OCI-LY7 (cell line): Measurements from ENCODE around the gene ADAMTS13. TPM values are rescaled to one million over a fixed set of nuclear protein-coding genes. Genes with fewer than 3 reads are reported as not detected.

ENCODE experiments used
- BruUV-seq: library from RNA; stranded (reverse); fragments of 400-500 nt; replicated peaks from 2 replicates; lab custom pipeline; 2021; lab: Mats Ljungman, UMichigan
- CTCF ChIA-PET: fragments of 300-600 bp; sonication (Branson Sonifier 250); formaldehyde crosslinking; loops from one replicate; lab custom pipeline; 2022; ENCODE audit warnings: antibody characterized with exemption; ENCODE audit not compliant: unreplicated experiment; lab: Charles Lee
- POLR2A ChIA-PET: fragments of 300-600 bp; sonication (Branson Sonifier 250); formaldehyde crosslinking; loops from one replicate; lab custom pipeline; 2022; ENCODE audit warnings: antibody characterized with exemption; lab: Charles Lee
- DNase-seq: peaks from one replicate; pipeline ENCODE4 v3.0.0-alpha.2; 2015; ENCODE audit warnings: low spot score
- H2AFZ ChIP-seq: fragments of 200-600 bp; sonication (generic), shearing (Covaris generic); 2 replicates; pipeline ENCODE4 v1.6.1; 2014; ENCODE audit warnings: mild to moderate bottlenecking, antibody characterized with exemption, low read length, moderate library complexity
- H3K27ac ChIP-seq: fragments of 200-600 bp; sonication (generic); 2 replicates; pipeline ENCODE4 v1.5.1; 2014; ENCODE audit warnings: mixed run types, low read depth, mild to moderate bottlenecking, moderate library complexity, low read length, inconsistent platforms; ENCODE audit not compliant: poor library complexity, severe bottlenecking
- H3K36me3 ChIP-seq: fragments of 200-600 bp; sonication (generic); 2 replicates; pipeline ENCODE4 v1.6.1; 2014; ENCODE audit warnings: mild to moderate bottlenecking, antibody characterized with exemption, low read length, moderate library complexity, mixed read lengths; ENCODE audit not compliant: insufficient read depth
- H3K4me1 ChIP-seq: fragments of 200-600 bp; sonication (generic); 2 replicates; pipeline ENCODE4 v1.5.1; 2014; ENCODE audit warnings: mild to moderate bottlenecking, low read length; ENCODE audit not compliant: insufficient read depth, poor library complexity, severe bottlenecking
- H3K4me2 ChIP-seq: fragments of 200-600 bp; sonication (generic); 2 replicates; pipeline ENCODE4 v1.6.1; 2014; ENCODE audit warnings: mild to moderate bottlenecking, low read length
- H3K4me3 ChIP-seq: fragments of 200-600 bp; sonication (generic); 2 replicates; pipeline ENCODE4 v1.5.1; 2014; ENCODE audit warnings: mild to moderate bottlenecking, low read depth, low read length; ENCODE audit not compliant: poor library complexity, severe bottlenecking
- H3K79me2 ChIP-seq: fragments of 200-600 bp; sonication (generic); 2 replicates; pipeline ENCODE4 v1.6.1; 2016; ENCODE audit warnings: low read depth, mild to moderate bottlenecking, low read length, moderate library complexity, mixed read lengths; ENCODE audit not compliant: insufficient read depth
- H3K9me2 ChIP-seq: fragments of 200-600 bp; sonication (generic); 2 replicates; pipeline ENCODE4 v1.6.1; 2016; ENCODE audit warnings: mild to moderate bottlenecking, low read length, mixed read lengths; ENCODE audit not compliant: insufficient read depth
- H3K9me3 ChIP-seq: fragments of 200-600 bp; sonication (generic); 2 replicates; pipeline ENCODE4 v1.6.1; 2014; ENCODE audit warnings: mild to moderate bottlenecking, mixed run types, low read length, mixed read lengths
- H4K20me1 ChIP-seq: fragments of 200-600 bp; sonication (generic); 2 replicates; pipeline ENCODE4 v1.6.1; 2014; ENCODE audit warnings: mild to moderate bottlenecking, antibody characterized with exemption, low read length, moderate library complexity, mixed read lengths; ENCODE audit not compliant: insufficient read depth
- EZH2phosphoT487 ChIP-seq: fragments of 200-600 bp; sonication (generic); IDR thresholded peaks from 2 replicates; pipeline ENCODE4 v1.6.1; 2018; ENCODE audit warnings: low read depth, borderline replicate concordance, mild to moderate bottlenecking, mixed run types, antibody characterized with exemption, low read length, moderate library complexity, mixed read lengths
- intact Hi-C: fragments of 100-400 bp; cut with micrococcal nuclease; formaldehyde crosslinking; loops from one replicate; pipeline ENCODE4 v1.10.0; 2022; ENCODE audit not compliant: unreplicated experiment
- total RNA-seq, 2 experiments: library from RNA; depleted of rRNA in 1 of 2; stranded (reverse); fragments of >200 nt in 1 of 2; shearing (Covaris generic) in 1 of 2; gene quantifications; 2 replicates each; pipeline ENCODE4 v1.2.3, GENCODE V29; 2014 to 2022
- TF ChIP-seq, protein P1 (sequence below): fragments of 200-600 bp; sonication (generic); conservative IDR thresholded peaks from 2 replicates; pipeline ENCODE4 v1.5.1; 2014; ENCODE audit warnings: mild to moderate bottlenecking, antibody characterized with exemption, low read length, moderate library complexity, mixed read lengths

The ADAMTS13 gene
- total RNA-seq, 2 experiments from 2014 or later = 6.2 to 18.1 TPM

- H3K9me3 ChIP-seq = no peaks in the 10 kb centered on the region
- DNase-seq = peak; percentile 47
- no peak overlapping the region for H3K4me2 ChIP-seq
- intact Hi-C loops = no loop called here
- no peaks in the 10 kb centered on the region for H3K9me2 ChIP-seq
- no TSS peak for BruUV-seq
- no peak for TF ChIP-seq EZH2phosphoT487
- TF ChIP-seq, protein P1, sequence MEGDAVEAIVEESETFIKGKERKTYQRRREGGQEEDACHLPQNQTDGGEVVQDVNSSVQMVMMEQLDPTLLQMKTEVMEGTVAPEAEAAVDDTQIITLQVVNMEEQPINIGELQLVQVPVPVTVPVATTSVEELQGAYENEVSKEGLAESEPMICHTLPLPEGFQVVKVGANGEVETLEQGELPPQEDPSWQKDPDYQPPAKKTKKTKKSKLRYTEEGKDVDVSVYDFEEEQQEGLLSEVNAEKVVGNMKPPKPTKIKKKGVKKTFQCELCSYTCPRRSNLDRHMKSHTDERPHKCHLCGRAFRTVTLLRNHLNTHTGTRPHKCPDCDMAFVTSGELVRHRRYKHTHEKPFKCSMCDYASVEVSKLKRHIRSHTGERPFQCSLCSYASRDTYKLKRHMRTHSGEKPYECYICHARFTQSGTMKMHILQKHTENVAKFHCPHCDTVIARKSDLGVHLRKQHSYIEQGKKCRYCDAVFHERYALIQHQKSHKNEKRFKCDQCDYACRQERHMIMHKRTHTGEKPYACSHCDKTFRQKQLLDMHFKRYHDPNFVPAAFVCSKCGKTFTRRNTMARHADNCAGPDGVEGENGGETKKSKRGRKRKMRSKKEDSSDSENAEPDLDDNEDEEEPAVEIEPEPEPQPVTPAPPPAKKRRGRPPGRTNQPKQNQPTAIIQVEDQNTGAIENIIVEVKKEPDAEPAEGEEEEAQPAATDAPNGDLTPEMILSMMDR = peak; percentile 74
- no peaks in the 10 kb centered on the region for H4K20me1 ChIP-seq
- ChIA-PET CTCF (no interaction called here), POLR2A (no interaction called here)
- no peak overlapping the region for H2AFZ ChIP-seq
- no peak overlapping the region for H3K27ac ChIP-seq
- no peaks in the 10 kb centered on the region for H3K79me2 ChIP-seq
- H3K4me1 ChIP-seq = peaks cover 9% of the 10 kb centered on the region
- H3K4me3 ChIP-seq = no peak overlapping the region
- no peaks in the 10 kb centered on the region for H3K36me3 ChIP-seq
These were observed 15.8 kb downstream of the ADAMTS13 start for GRCh38 chr9:133437753-133438531.

- intact Hi-C loops = no loop called here
- Histone ChIP-seq H3K9me2 (no peaks in the 10 kb centered on the region), H3K4me2 (no peak overlapping the region), H3K27ac (no peak overlapping the region), H3K4me3 (no peak overlapping the region), H3K36me3 (no peaks in the 10 kb centered on the region), H4K20me1 (no peaks in the 10 kb centered on the region), H3K9me3 (no peaks in the 10 kb centered on the region), H3K79me2 (no peaks in the 10 kb centered on the region), H3K4me1 (peaks cover 9% of the 10 kb centered on the region), H2AFZ (no peak overlapping the region)
- no peak for DNase-seq
- no TSS peak for BruUV-seq
- CTCF ChIA-PET = no interaction called here
- POLR2A ChIA-PET = interaction anchor here (0.5 kb wide), 1 partner anchor 1410 kb away, joined by 3 read pairs; no protein-coding TSS in a partner anchor
- no peak for TF ChIP-seq EZH2phosphoT487
- TF ChIP-seq, protein P1 = no peak
These were observed 17.2 kb downstream of the ADAMTS13 start for GRCh38 chr9:133439337-133439736.

- POLR2A ChIA-PET = no interaction called here
These were observed 18.7 kb downstream of the ADAMTS13 start for GRCh38 chr9:133440874-133441273.

More at GRCh38 chr9:133440874-133441273, 18.7 kb downstream of the ADAMTS13 start:
- Histone ChIP-seq H3K4me3 (no peak overlapping the region), H3K4me2 (no peak overlapping the region), H3K27ac (no peak overlapping the region), H3K9me3 (no peaks in the 10 kb centered on the region), H3K9me2 (no peaks in the 10 kb centered on the region), H2AFZ (no peak overlapping the region), H3K36me3 (no peaks in the 10 kb centered on the region), H4K20me1 (no peaks in the 10 kb centered on the region), H3K4me1 (peaks cover 9% of the 10 kb centered on the region), H3K79me2 (no peaks in the 10 kb centered on the region)
- BruUV-seq = no TSS peak
- intact Hi-C loops = no loop called here
- TF ChIP-seq EZH2phosphoT487 = no peak
- TF ChIP-seq, protein P1 = no peak
- no peak for DNase-seq
- CTCF ChIA-PET = no interaction called here
